Lower leg skin (tissue), 3 donors: ENCODE results near the gene DGAT2.

Experiments
- POLR2A ChIP-seq, 2 donors: fragments of 450-650 bp; IDR thresholded peaks; one replicate each; pipeline ENCODE4 v1.6.1; 2016 to 2017; ENCODE audit warnings: antibody characterized with exemption in 2 of 2, mild to moderate bottlenecking in 1 of 2, moderate library complexity in 1 of 2
- TF ChIP-seq, protein P1 (sequence below), 3 donors: fragments of 450-650 bp; IDR thresholded peaks; one replicate each; pipeline ENCODE4 v1.5.1; 2016; ENCODE audit warnings: antibody characterized with exemption in 3 of 3, mild to moderate bottlenecking in 3 of 3, moderate library complexity in 2 of 3

DNA sequence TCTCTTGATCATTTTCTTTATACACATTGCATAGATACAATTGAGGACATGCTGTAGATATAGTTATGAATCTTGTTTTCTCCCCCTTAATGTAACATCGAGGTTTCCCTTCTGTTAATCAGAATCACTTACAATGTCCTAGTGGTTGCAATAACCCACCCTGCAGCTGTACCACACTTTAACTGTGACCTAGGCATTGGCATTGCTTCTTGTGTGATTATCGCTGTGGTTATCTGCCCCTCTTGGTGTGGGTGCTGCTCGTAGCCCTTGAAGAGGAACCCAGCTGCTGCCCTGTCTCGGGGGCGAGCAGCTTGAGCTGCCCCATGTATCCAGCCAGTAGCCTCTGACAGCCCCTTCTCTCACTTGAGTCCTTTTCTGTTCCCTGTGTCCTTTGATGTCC, 1.5 kb downstream of the DGAT2 start:
- TF ChIP-seq, protein P1, sequence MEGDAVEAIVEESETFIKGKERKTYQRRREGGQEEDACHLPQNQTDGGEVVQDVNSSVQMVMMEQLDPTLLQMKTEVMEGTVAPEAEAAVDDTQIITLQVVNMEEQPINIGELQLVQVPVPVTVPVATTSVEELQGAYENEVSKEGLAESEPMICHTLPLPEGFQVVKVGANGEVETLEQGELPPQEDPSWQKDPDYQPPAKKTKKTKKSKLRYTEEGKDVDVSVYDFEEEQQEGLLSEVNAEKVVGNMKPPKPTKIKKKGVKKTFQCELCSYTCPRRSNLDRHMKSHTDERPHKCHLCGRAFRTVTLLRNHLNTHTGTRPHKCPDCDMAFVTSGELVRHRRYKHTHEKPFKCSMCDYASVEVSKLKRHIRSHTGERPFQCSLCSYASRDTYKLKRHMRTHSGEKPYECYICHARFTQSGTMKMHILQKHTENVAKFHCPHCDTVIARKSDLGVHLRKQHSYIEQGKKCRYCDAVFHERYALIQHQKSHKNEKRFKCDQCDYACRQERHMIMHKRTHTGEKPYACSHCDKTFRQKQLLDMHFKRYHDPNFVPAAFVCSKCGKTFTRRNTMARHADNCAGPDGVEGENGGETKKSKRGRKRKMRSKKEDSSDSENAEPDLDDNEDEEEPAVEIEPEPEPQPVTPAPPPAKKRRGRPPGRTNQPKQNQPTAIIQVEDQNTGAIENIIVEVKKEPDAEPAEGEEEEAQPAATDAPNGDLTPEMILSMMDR (IDR thresholded peaks at IDR 0.05) = no peak
- TF ChIP-seq POLR2A (IDR thresholded peaks at IDR 0.05) = no peak
